Measurements from ENCODE around the gene MSMB. TPM values are rescaled to one million over a fixed set of nuclear protein-coding genes. Genes with fewer than 3 reads are reported as not detected.
"Not testable (repeated sequence)": the region's sequence is repeated elsewhere in the genome, so short reads cannot be mapped to it uniquely, and the experiment has no call there.

The MSMB gene
- total and polyA plus RNA-seq, 7 donors, result not detected

GRCh38 chr10:46004963-46005362 is 41.1 kb downstream of the MSMB start:
- Histone ChIP-seq H3K9me3 (no peaks in the 10 kb centered on the region), H3K27me3 (no peaks in the 10 kb centered on the region), H3K4me1 (peaks cover 0 to 9% (median 3%) of the 10 kb centered on the region in 4 donors), H3K4me3 (no peak overlapping the region), H3K27ac (no peak overlapping the region), H3K36me3 (peaks cover 22 to 100% (median 58%) of the 10 kb centered on the region in 4 donors)
- TF ChIP-seq POLR2A (IDR thresholded peaks at IDR 0.05), result no peak
- intact Hi-C loops (cut with DNase I), result no loop called here
- whole genome bisulfite sequencing, 2 donors, result 96 to 97% methylated on average over 2 of the region's 2 CpGs
- no peak for DNase-seq

GRCh38 chr10:46002916-46003693 is 43.0 kb downstream of the MSMB start:
- H3K27me3 ChIP-seq, result no peaks in the 10 kb centered on the region
- WGBS, 2 donors, result 78 to 93% methylated on average over 9 of the region's 9 CpGs
- TF ChIP-seq POLR2AphosphoS5 (IDR thresholded peaks at IDR 0.05) (no peak), EP300 (IDR thresholded peaks at IDR 0.05) (no peak), CTCF (IDR thresholded peaks at IDR 0.05) (no peak), POLR2A (IDR thresholded peaks at IDR 0.05) (no peak)
- intact Hi-C loops (cut with DNase I), result no loop called here
- no peak for DNase-seq
- no peak overlapping the region for H3K27ac ChIP-seq
- peaks cover 8 to 98% (median 40%) of the 10 kb centered on the region in 4 donors for H3K36me3 ChIP-seq
- no peak overlapping the region for H3K4me3 ChIP-seq
- no peaks in the 10 kb centered on the region for H3K9me3 ChIP-seq
- H3K4me1 ChIP-seq, result peaks cover 0 to 9% (median 3%) of the 10 kb centered on the region in 4 donors

GRCh38 chr10:46002189-46002687 is 43.8 kb downstream of the MSMB start:
- DNase-seq; H3K27me3 ChIP-seq; H3K4me3 ChIP-seq; H3K9me3 ChIP-seq; intact Hi-C loops (cut with DNase I); H3K27ac ChIP-seq; H3K4me1 ChIP-seq: not testable (repeated sequence)
- 76 to 93% methylated on average over 7 of the region's 7 CpGs for WGBS, 2 donors
- H3K36me3 ChIP-seq, result peaks cover 8 to 97% (median 35%) of the 10 kb centered on the region in 4 donors

- H3K27me3 ChIP-seq, result no peaks in the 10 kb centered on the region
- H3K4me1 ChIP-seq, result peaks cover 0 to 2% (median 0%) of the 10 kb centered on the region in 4 donors
- H3K9me3 ChIP-seq, result no peaks in the 10 kb centered on the region
- no peak for TF ChIP-seq EP300 (IDR thresholded peaks at IDR 0.05)
- TF ChIP-seq CTCF (IDR thresholded peaks at IDR 0.05), result no peak
- TF ChIP-seq POLR2AphosphoS5 (IDR thresholded peaks at IDR 0.05), result no peak
- TF ChIP-seq POLR2A (IDR thresholded peaks at IDR 0.05), result no peak
- DNase-seq, result no peak
- H3K4me3 ChIP-seq, result no peak overlapping the region
- no peak overlapping the region for H3K27ac ChIP-seq
- H3K36me3 ChIP-seq, result peaks cover 8 to 88% (median 35%) of the 10 kb centered on the region in 4 donors
- intact Hi-C loops (cut with DNase I), result no loop called here
- WGBS, 2 donors, result 78 to 84% methylated on average over 5 of the region's 5 CpGs
These were observed 44.8 kb downstream of the MSMB start for GRCh38 chr10:46001187-46001756.

- 95 to 98% methylated on average over 1 of the region's 1 CpG for WGBS, 2 donors
These were observed 45.5 kb downstream of the MSMB start for GRCh38 chr10:46000538-46000937.

GRCh38 chr10:45999955-46000354 is 46.1 kb downstream of the MSMB start:
- H3K9me3 ChIP-seq; H3K27ac ChIP-seq; intact Hi-C loops (cut with DNase I); H3K4me3 ChIP-seq; H3K27me3 ChIP-seq; H3K4me1 ChIP-seq; DNase-seq: not testable (repeated sequence)
- 97% methylated on average over 5 of the region's 5 CpGs for WGBS, 2 donors
- peaks cover 0 to 74% (median 25%) of the 10 kb centered on the region in 4 donors for H3K36me3 ChIP-seq

More at GRCh38 chr10:46000538-46000937, 45.5 kb downstream of the MSMB start:
- no peaks in the 10 kb centered on the region for H3K27me3 ChIP-seq
- no peaks in the 10 kb centered on the region for H3K4me1 ChIP-seq
- no peaks in the 10 kb centered on the region for H3K9me3 ChIP-seq
- peaks cover 4 to 80% (median 31%) of the 10 kb centered on the region in 4 donors for H3K36me3 ChIP-seq
- intact Hi-C loops (cut with DNase I), result no loop called here
- TF ChIP-seq POLR2AphosphoS5 (IDR thresholded peaks at IDR 0.05) (no peak), CTCF (IDR thresholded peaks at IDR 0.05) (no peak), POLR2A (IDR thresholded peaks at IDR 0.05) (no peak), EP300 (IDR thresholded peaks at IDR 0.05) (no peak)
- no peak overlapping the region for H3K27ac ChIP-seq
- no peak for DNase-seq
- H3K4me3 ChIP-seq, result no peak overlapping the region
